ENCODE measurements around the gene STX8.
"Not testable (repeated sequence)": the region's sequence is repeated elsewhere in the genome, so short reads cannot be mapped to it uniquely, and the experiment has no call there.

The STX8 gene

GRCh38 chr17:9447298-9447697 lies 128.3 kb downstream of the STX8 start:
- in situ Hi-C loops (cut with HindIII; ENCODE audit: low sequenced_read_pairs), result not testable (repeated sequence)

GRCh38 chr17:9446528-9446927 lies 129.1 kb downstream of the STX8 start:
- in situ Hi-C loops (cut with HindIII; ENCODE audit: low sequenced_read_pairs), result no loop called here

DNA sequence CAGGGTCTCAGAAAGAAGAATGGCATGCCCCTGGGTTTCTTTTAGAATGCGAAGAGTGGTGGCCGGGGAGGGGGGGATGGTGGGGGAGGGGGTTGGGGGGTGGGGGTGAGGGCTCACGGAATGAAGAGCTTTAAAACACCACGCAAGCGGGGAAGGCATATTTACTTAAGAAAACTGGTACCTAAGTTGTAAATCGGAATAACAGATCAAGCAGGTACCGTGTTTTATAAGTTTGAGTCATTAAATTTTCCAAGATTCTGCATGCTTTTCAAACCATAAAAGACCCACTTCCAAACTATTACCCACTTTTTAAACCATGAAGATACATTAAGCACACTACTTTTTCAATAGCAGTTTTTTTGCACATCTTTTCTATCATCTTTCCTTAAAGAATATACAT lies 130.2 kb downstream of the STX8 start:
- in situ Hi-C loops (cut with HindIII; ENCODE audit: low sequenced_read_pairs), result no loop called here

DNA sequence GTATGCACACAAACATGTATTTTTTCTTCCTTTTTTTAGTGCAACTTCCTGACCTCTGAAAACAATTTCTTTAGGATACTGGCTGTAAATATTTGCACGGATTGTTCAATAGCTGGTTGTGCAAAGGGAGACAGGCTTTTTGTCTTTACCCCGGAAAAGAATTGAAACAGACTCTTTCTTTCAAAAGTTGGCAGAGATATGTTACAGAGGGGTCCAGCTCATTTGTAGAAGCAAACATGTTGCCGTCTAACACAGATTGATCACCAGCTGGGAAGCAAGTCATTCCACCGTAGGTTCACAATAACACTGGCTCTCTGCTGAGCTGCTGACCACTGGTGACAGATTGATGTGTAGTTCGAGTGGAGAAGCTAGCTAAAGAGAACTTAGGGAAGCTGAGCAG lies 130.9 kb downstream of the STX8 start:
- in situ Hi-C loops (cut with HindIII; ENCODE audit: low sequenced_read_pairs), result no loop called here

DNA sequence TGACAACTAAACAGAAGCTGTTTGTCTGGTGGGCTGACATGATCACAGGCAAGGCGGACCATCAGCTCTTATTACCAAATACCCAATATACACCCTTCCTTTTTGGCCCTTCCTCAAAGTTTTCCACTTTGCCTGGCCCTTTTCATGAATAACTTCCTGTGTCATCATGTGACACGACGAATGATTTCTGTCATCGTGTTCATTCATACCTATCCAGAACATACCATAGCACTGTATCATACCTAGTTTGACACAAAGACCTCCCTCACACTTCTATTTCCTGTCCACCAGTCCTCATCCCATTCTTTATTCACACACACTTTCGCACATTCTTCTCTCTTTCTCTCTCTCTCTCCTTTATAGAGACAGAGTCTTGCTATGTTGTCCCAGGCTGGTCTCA lies 131.8 kb downstream of the STX8 start:
- in situ Hi-C loops (cut with HindIII; ENCODE audit: low sequenced_read_pairs), result no loop called here

DNA sequence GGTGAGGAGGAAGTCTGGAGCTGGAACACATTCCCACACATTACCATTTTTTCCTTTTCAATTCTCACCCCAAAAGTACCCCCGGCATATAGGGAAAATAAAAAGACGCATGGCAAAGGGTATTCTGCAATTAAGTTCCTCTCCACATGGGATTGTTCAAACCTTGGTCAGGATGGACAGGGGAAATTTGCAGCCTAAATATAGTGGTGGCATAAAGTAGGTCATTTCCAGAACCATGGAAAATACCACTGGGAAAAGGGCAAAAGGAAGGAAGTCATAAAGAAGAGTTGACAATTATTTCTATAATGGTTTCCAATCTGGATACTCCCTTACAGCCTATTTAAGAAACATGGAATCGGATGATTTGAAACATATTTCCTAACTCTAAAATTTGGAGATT lies 135.8 kb downstream of the STX8 start:
- in situ Hi-C loops (cut with HindIII; ENCODE audit: low sequenced_read_pairs), result no loop called here

DNA sequence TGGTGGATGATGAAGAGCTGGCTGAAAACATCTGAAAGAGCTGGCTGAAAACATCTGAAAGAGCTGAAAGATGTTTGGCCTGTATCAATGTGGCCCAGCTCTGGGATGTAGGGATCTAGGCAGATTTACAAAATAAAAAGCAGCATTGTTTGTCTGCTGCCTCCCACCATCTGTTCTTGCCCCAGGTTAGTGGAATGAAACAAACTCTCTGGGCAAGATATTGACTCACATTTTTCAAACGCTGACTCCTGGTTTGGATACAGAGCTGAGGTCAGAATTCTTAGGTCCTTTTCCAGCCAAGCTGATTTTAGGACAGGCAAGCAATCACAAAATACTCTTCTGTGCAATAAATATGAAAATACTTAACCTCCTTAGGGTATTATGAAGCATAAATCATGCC lies 139.0 kb downstream of the STX8 start:
- in situ Hi-C loops (cut with HindIII; ENCODE audit: low sequenced_read_pairs), result no loop called here

- in situ Hi-C loops (cut with HindIII; ENCODE audit: low sequenced_read_pairs), result no loop called here
Measured at GRCh38 chr17:9435165-9435564, 140.5 kb downstream of the STX8 start.

GRCh38 chr17:9434642-9435057 lies 141.0 kb downstream of the STX8 start:
- in situ Hi-C loops (cut with HindIII; ENCODE audit: low sequenced_read_pairs), result no loop called here

DNA sequence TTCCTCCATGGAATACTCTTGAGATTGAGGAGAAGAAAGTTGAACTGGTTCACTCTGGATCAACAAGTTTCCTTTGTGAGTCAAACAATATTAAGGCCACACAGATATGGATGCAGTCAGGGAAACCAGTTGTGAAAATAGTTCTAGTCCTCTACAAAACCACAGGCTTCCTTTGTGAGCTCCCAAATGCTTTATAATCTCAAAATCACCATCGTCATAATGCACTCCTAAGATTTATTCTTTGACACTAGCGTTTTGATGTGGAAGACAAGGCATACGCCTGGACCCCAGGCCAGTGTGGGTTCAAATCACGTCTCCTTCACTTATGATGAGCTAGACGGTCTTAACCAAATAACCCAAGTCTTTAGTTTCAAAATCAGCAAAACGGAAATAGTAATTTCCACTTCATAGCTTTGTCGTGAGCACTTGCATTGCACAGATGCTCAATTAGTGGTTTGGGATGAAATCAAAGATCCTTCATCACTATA lies 142.6 kb downstream of the STX8 start:
- in situ Hi-C loops (cut with HindIII; ENCODE audit: low sequenced_read_pairs), result no loop called here

- in situ Hi-C loops (cut with HindIII; ENCODE audit: low sequenced_read_pairs), result no loop called here
Measured at GRCh38 chr17:9432134-9432885, 143.3 kb downstream of the STX8 start.

GRCh38 chr17:9431620-9432019 lies 144.0 kb downstream of the STX8 start:
- in situ Hi-C loops (cut with HindIII; ENCODE audit: low sequenced_read_pairs), result no loop called here

- in situ Hi-C loops (cut with HindIII; ENCODE audit: low sequenced_read_pairs), result no loop called here
Measured at GRCh38 chr17:9427465-9428315, 147.9 kb downstream of the STX8 start.

- in situ Hi-C loops (cut with HindIII; ENCODE audit: low sequenced_read_pairs), result loop anchor here (5.0 kb wide), 1 partner anchor 78 kb away; no protein-coding TSS in a partner anchor
Measured at GRCh38 chr17:9424071-9424640, 151.5 kb downstream of the STX8 start.

- in situ Hi-C loops (cut with HindIII; ENCODE audit: low sequenced_read_pairs), result loop anchor here (5.0 kb wide), 1 partner anchor 81 kb away; no protein-coding TSS in a partner anchor
Measured at GRCh38 chr17:9421525-9421924, 154.1 kb downstream of the STX8 start.

- in situ Hi-C loops (cut with HindIII; ENCODE audit: low sequenced_read_pairs), result loop anchor here (5.0 kb wide), 1 partner anchor 82 kb away; no protein-coding TSS in a partner anchor
Measured at GRCh38 chr17:9419932-9420453, 155.6 kb downstream of the STX8 start.

- in situ Hi-C loops (cut with HindIII; ENCODE audit: low sequenced_read_pairs), result no loop called here
Measured at GRCh38 chr17:9414471-9414870, 161.1 kb downstream of the STX8 start.

- in situ Hi-C loops (cut with HindIII; ENCODE audit: low sequenced_read_pairs), result no loop called here
Measured at GRCh38 chr17:9410737-9411136, 164.9 kb downstream of the STX8 start.

GRCh38 chr17:9410301-9410700 lies 165.3 kb downstream of the STX8 start:
- in situ Hi-C loops (cut with HindIII; ENCODE audit: low sequenced_read_pairs), result no loop called here

- in situ Hi-C loops (cut with HindIII; ENCODE audit: low sequenced_read_pairs), result no loop called here
Measured at GRCh38 chr17:9409878-9410277, 165.7 kb downstream of the STX8 start.

Data from endothelial cell of hepatic sinusoid (primary cell).